HG03378 (cell line): ENCODE results near the gene ROCK2.
"Not testable (repeated sequence)": the region's sequence is repeated elsewhere in the genome, so short reads cannot be mapped to it uniquely, and the experiment has no call there.

Experiments used
- ATAC-seq: cut with Tn5 transposase; IDR thresholded peaks from one replicate; pipeline ENCODE4 v1.9.1; 2021; ENCODE audit warnings: mild to moderate bottlenecking, moderate library complexity; ENCODE audit not compliant: unreplicated experiment

The ROCK2 gene

GRCh38 chr2:11241412-11242203 is 102.8 kb downstream of the ROCK2 start:
- no peak for ATAC-seq

- no peak for ATAC-seq
Observed at GRCh38 chr2:11239666-11240462, 104.6 kb downstream of the ROCK2 start.

DNA sequence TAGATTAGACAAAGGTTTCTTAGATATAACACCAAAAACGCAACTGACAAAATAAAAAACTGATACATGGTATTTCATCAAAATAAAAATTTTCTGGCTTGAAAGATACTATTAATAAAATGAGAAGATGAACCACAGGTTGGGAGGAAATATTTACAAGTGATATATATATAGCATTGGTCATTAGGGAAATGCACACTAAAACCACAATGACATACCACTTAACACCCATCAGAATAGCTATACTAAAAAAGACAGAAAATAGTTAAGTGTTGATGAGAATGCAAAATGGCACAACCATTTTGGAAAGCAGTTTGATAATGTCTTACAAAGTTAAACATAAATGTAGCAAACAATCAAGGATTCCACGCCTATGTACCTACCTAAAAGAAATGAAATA is 105.3 kb downstream of the ROCK2 start:
- ATAC-seq: no peak

DNA sequence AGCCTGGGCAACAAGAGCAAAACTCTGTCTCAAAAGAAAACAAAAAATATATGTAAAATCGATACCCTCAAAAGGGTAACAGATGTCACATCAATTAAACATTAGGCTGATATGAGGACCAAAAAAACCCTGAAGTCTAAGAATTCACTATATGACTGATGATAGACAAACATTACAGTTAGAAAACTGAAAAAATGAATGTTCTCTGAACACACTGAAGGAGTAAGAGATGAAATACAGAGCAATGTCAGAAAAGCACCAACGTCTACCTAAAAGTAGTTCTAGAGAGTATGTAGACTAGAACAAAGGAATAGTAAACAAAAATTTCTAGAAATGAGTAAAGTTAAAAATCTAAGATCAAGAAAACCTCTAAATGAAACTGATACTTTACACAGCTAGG is 107.3 kb downstream of the ROCK2 start:
- ATAC-seq: no peak

DNA sequence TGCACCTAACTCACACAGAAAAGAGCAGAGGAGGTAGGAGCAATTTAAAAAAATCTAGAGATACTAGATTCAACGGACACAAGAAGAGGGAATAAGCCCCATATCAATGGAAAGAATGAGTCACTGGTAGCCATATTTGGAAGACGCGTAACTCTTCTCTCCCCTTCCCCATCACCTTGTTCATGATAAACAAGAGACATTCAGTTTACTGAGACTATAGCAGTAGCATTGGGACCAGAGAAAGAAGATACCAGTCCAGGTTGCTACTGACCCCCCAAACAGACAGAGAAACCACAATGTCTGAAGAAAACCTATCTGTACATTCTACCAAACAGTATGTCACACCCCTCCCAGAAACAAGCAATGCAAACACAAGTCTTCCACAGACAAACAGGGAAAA is 108.1 kb downstream of the ROCK2 start:
- ATAC-seq: no peak

DNA sequence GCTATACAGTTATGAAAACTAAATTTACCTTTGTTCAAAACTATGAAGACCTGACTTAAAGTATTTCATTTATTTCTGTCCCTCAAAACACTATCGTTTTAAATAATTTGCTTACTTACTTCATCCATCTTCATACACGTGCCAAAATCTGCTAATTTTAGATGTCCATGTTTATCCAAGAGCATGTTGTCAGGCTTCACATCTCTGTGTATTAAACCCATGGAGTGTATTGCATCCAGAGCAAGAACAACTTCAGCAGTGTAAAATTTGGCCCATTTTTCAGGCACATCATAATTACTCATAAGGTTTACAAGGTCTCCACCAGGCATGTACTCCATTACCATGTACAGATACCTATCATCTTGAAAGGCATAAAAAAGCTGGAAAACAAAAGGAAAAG is 108.9 kb downstream of the ROCK2 start:
- no peak for ATAC-seq

DNA sequence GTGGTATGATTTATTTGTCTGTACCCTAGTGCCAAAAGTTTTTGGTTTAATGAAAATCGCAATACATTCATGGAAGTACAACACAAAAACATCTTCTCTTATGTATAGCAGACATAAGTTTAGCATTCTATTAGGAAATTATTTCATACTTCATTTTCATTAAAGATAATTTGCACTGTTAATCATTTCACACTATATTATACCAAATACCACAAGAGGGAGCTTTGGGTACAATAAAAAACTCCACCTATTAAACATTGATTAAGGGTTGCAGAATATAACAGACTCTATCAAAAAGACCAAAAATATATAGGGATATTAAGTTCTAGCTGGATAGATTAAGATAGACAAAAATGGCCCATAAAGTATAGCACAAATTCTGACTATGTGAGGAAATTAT is 110.1 kb downstream of the ROCK2 start:
- ATAC-seq: no peak

DNA sequence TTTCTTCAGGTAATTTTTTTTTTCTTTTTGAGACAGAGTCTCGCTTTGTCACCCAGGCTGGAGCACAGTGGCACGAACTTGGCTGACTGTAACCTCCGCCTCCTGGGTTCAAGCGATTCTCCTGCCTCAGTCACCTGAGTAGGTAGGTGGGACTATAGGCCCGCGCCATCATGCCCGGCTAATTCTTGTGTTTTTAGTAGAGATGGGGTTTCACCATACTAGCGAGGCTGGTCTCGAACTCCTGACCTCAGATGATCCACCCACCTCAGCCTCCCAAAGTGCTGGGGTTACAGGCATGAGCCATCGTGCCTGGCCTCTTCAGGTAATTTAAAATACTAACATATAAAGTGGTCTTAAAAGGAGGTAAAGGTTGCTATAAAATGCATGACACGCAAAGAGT is 113.2 kb downstream of the ROCK2 start:
- not testable (repeated sequence) for ATAC-seq

DNA sequence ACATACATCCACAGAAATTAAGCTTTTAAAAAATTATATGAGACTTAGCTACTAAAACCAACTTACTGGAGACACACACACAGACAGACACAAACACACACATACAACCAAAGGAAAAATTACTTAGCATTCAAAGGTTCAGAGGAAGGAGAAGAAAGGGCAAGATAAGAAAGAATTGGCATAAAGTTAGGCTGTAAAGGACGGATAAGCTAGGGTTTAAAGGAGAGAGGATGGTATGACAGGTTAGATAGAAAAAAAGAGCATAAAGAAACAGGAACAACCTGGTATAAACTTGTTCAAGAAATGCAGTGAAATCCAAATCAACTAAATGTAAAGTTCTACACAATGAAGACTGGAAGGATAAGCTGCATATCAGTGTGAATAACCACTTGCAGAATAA is 115.7 kb downstream of the ROCK2 start:
- ATAC-seq: no peak

GRCh38 chr2:11227595-11227994 is 116.8 kb downstream of the ROCK2 start:
- no peak for ATAC-seq

- ATAC-seq: no peak
Observed at GRCh38 chr2:11224887-11225286, 119.5 kb downstream of the ROCK2 start.

DNA sequence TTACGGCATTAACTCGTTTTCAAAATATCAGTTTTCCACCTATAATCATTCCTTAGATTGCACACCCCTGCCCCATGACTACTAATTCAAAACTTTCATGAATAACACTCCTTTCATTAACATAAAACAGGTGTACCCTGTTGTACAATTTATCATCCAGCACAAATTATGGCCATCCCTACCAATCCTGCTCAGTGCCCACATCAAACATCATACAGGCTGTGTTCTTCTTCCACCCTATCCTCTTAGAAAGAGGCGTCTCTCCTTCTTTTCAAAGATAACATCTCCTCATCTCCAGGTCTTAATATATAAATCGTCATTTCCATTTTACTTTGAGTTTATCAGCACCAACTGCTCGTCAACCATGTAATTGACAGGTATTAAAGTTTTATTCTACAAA is 121.6 kb downstream of the ROCK2 start:
- ATAC-seq: no peak

DNA sequence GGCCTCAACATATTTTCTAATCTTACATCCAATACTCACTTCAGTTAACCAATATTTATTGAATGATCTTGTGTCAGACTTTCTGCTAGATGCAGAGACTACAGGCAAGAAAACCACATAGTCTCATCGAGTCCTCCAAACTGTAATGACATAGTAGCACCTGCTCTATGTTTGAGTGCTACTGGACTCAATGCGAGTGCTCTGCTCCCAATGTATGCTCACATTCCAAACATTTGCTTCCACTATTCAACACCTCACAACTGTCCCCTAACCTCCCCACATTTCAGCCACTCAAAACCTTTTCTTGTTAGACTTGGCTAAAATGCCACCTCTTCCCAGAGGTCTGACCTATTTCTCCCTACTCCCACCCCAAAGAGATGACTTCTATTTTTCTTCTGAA is 124.0 kb downstream of the ROCK2 start:
- ATAC-seq: no peak

DNA sequence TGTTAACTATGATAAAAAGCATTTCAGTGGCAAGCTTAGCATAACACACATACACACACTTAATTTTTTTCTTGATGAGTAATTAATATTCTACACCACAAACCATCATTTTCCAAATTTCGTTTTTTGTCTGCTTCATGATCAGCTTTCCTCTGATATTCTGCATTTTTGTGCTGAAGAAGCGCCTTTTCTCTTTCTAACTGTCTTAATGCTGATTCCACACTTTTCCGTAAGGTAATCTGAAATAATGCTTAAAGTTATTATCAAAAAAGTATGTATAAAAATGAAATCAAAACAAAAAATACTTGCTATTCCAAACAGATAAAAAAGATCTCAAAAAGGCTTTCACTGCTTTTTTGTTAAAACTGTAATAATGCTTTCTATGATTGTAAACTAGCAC is 129.0 kb downstream of the ROCK2 start:
- no peak for ATAC-seq

DNA sequence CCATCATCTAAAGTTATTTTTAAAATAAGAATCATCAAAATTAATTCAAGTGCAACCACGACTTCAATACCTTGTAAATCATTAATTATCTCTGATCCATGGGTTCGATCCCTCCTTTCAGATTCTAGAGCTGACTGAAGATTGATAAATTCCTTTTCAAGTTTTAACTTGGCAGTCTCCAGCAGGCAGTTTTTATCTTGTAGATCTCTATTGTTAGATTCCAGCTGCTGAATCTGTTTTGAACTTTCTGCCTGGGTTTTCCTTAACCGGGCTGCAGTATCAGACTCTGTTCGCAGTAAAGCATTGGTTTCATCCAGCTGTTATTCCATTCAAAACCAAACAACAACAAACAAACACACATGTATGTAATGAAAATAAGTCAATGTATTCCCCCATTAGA is 129.7 kb downstream of the ROCK2 start:
- no peak for ATAC-seq

DNA sequence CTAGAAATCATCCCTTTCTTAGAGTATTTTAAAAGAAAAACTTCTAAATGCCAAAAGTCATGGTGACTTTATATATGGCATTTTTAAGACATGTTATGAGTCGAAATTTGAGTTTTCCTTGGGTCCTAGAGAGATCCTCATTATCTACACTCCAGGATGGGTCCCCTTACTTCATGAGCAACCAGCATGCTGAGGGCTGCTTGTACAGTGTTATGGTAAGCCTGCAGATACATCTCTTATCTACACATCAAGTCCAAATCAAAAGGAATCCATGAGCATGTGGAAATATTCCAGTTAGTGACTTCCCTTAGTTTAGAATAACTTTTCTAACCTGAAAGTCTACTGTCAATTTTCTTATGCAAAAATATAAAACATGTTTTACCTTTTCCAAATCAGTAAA is 130.5 kb downstream of the ROCK2 start:
- no peak for ATAC-seq

GRCh38 chr2:11213090-11213638 is 131.3 kb downstream of the ROCK2 start:
- ATAC-seq: no peak

DNA sequence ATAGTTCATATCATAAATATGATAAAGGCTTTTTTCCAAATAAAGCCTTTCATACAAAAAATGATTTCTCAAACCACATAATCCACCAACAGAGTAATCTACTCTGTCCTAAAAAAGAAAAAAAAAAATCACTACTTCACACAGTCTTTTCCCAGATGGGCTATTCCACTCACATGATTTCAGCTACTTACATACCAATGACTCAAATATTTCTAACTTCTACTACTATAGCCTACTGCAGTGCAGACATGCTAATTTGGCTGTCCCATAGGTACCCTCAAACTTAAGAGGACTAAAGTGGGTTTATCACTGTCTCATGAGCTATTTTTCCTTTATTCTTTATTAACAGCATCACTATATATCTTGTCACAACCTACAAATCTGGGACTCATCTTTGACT is 131.8 kb downstream of the ROCK2 start:
- ATAC-seq: no peak

DNA sequence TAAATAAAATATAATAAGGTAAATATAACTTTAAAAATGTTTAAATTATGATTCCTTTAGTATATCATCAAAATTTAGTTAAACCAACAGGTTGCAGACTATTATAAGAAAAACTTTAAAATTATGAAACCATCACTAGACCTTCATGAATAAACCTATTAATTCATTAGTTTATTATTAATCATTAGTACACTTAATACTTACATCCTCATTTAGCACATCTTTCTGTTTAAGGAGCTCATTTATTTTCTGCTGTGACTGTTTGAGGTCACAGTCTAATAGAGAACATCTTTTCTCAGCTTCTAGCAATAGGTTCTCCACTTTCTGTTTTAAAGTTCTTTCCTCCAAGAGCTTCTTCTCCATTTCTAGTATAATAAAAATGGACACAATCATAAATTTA is 136.4 kb downstream of the ROCK2 start:
- ATAC-seq: no peak

- peak; percentile 93 for ATAC-seq
Observed at GRCh38 chr2:11203480-11203879, 141.0 kb downstream of the ROCK2 start.

- no peak for ATAC-seq
Observed at GRCh38 chr2:11201969-11202368, 142.5 kb downstream of the ROCK2 start.

GRCh38 chr2:11200651-11201050 is 143.8 kb downstream of the ROCK2 start:
- ATAC-seq: no peak
